Measurements from ENCODE around the gene SYNRG.
"Not testable (repeated sequence)": the region's sequence is repeated elsewhere in the genome, so short reads cannot be mapped to it uniquely, and the experiment has no call there.

The SYNRG gene

GRCh38 chr17:37614823-37615222 is 5.6 kb upstream of the SYNRG start:
- Histone ChIP-seq H3K23ac (ENCODE audit: low read depth, low read length, poor library complexity) (no peak overlapping the region), H2AK5ac (ENCODE audit: low read depth, low read length) (no peak overlapping the region), H2BK120ac (ENCODE audit: low read depth, low read length) (no peak overlapping the region), H4K91ac (ENCODE audit: low read depth, low read length, poor library complexity) (no peak overlapping the region), H3K9ac (ENCODE audit: low read depth, low read length, poor library complexity) (no peak overlapping the region), H3K14ac (ENCODE audit: low read length) (no peak overlapping the region), H3K27ac (replicated peaks; ENCODE audit: low read length) (no peak overlapping the region), H2BK12ac (ENCODE audit: low read length) (no peak overlapping the region), H4K8ac (ENCODE audit: low read depth, low read length) (no peak overlapping the region), H3K36me3 (replicated peaks in 1 of 2; ENCODE audit: control insufficient read depth in 2 of 2, insufficient read depth in 2 of 2, low read length in 2 of 2) (peaks cover 15 to 74% of the 10 kb centered on the region in 2 donors), H3K79me1 (ENCODE audit: low read depth, low read length) (no peaks in the 10 kb centered on the region), H3K4me1 (ENCODE audit: control insufficient read depth in 2 of 2, insufficient read depth in 1 of 2, low read depth in 1 of 2, low read length in 2 of 2) (no peaks in the 10 kb centered on the region), H3K9me3 (replicated peaks in 1 of 2; ENCODE audit: control insufficient read depth in 2 of 2, insufficient read depth in 1 of 2, low read depth in 1 of 2, low read length in 2 of 2) (no peaks in the 10 kb centered on the region), H2BK15ac (ENCODE audit: low read length) (no peak overlapping the region), H3K4me3 (ENCODE audit: low read length in 2 of 2) (no peak overlapping the region), H3K27me3 (ENCODE audit: control insufficient read depth in 3 of 3, insufficient read depth in 3 of 3, low read depth in 1 of 3, low read length in 3 of 3) (no peaks in the 10 kb centered on the region), H3K4me2 (ENCODE audit: insufficient read depth, low read length, poor library complexity, severe bottlenecking) (no peak overlapping the region), H2AFZ (ENCODE audit: low read length) (no peak overlapping the region), H3K18ac (ENCODE audit: low read length) (no peak overlapping the region), H3K4ac (ENCODE audit: low read length) (no peak overlapping the region), H2BK5ac (ENCODE audit: low read length) (no peak overlapping the region)
- WGBS, 2 donors (ENCODE audit: extremely low coverage in 2 of 2, insufficient read length in 2 of 2, insufficient replicate concordance in 1 of 2): no CpG with 5 or more reads among the region's 2 CpGs
- no peak for DNase-seq (ENCODE audit: low spot score)

DNA sequence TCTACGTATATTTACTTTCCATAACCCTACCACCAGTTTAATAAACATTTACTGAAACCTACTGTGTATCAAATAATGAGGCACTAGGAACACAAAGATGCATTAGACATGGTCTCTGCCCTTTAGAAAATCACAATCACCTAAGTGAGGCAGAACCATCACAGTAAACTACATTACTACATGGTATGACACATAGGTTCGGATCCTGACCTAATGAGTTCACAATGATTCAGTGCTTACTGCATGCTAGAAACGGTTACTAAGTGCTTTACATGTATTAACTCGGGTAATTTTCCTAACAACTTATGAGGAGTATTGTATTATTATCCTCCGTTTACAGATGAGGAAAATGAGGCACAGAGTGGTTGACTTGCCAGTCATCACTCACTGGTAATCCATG is 5.2 kb upstream of the SYNRG start:
- no peak overlapping the region for H2BK12ac ChIP-seq (ENCODE audit: low read length)
- no peak overlapping the region for H3K9ac ChIP-seq (ENCODE audit: low read depth, low read length, poor library complexity)
- H3K4ac ChIP-seq (ENCODE audit: low read length): no peak overlapping the region
- H3K18ac ChIP-seq (ENCODE audit: low read length): no peak overlapping the region
- H3K9me3 ChIP-seq (replicated peaks in 1 of 2; ENCODE audit: control insufficient read depth in 2 of 2, insufficient read depth in 1 of 2, low read depth in 1 of 2, low read length in 2 of 2): no peaks in the 10 kb centered on the region
- no peak overlapping the region for H2BK5ac ChIP-seq (ENCODE audit: low read length)
- no peak overlapping the region for H4K8ac ChIP-seq (ENCODE audit: low read depth, low read length)
- H3K4me1 ChIP-seq (ENCODE audit: control insufficient read depth in 2 of 2, insufficient read depth in 1 of 2, low read depth in 1 of 2, low read length in 2 of 2): no peaks in the 10 kb centered on the region
- H2AK5ac ChIP-seq (ENCODE audit: low read depth, low read length): no peak overlapping the region
- H3K23ac ChIP-seq (ENCODE audit: low read depth, low read length, poor library complexity): no peak overlapping the region
- H3K79me1 ChIP-seq (ENCODE audit: low read depth, low read length): no peaks in the 10 kb centered on the region
- no peak overlapping the region for H2BK120ac ChIP-seq (ENCODE audit: low read depth, low read length)
- peaks cover 14 to 69% of the 10 kb centered on the region in 2 donors for H3K36me3 ChIP-seq (replicated peaks in 1 of 2; ENCODE audit: control insufficient read depth in 2 of 2, insufficient read depth in 2 of 2, low read length in 2 of 2)
- no peak overlapping the region for H3K14ac ChIP-seq (ENCODE audit: low read length)
- H3K27ac ChIP-seq (replicated peaks; ENCODE audit: low read length): no peak overlapping the region
- no peak overlapping the region for H2BK15ac ChIP-seq (ENCODE audit: low read length)
- no peak for DNase-seq (ENCODE audit: low spot score)
- H4K91ac ChIP-seq (ENCODE audit: low read depth, low read length, poor library complexity): no peak overlapping the region
- no peaks in the 10 kb centered on the region for H3K27me3 ChIP-seq (ENCODE audit: control insufficient read depth in 3 of 3, insufficient read depth in 3 of 3, low read depth in 1 of 3, low read length in 3 of 3)
- H2AFZ ChIP-seq (ENCODE audit: low read length): no peak overlapping the region
- 80% methylated on average over 1 of the region's 5 CpGs; no CpG with 5 or more reads in 1 of the 2 donors for WGBS, 2 donors (ENCODE audit: extremely low coverage in 2 of 2, insufficient read length in 2 of 2, insufficient replicate concordance in 1 of 2)
- H3K4me2 ChIP-seq (ENCODE audit: insufficient read depth, low read length, poor library complexity, severe bottlenecking): no peak overlapping the region
- H3K4me3 ChIP-seq (ENCODE audit: low read length in 2 of 2): no peak overlapping the region

DNA sequence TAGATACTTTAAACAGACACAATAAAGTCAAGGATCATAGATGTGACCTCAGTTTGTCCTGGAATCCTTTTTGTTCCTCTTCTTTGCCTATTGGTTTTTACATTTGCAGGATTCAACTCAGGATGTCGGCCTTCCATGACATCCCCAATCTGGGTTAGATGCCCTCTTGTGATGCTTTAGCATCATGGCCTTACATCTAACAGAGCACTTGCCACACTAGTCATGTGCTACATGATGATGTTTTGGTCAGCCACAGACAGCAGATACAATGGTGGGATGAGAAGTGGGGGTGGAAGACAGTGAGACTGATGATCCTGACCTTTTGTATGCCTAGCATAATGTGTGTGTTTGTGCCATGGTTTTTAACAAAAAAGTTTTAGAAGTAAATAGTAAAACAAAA is 1.8 kb upstream of the SYNRG start:
- Histone ChIP-seq H3K27me3 (ENCODE audit: control insufficient read depth in 3 of 3, insufficient read depth in 3 of 3, low read depth in 1 of 3, low read length in 3 of 3) (no peaks in the 10 kb centered on the region), H2AK5ac (ENCODE audit: low read depth, low read length) (no peak overlapping the region), H3K4me3 (ENCODE audit: low read length in 2 of 2) (no peak overlapping the region), H2AFZ (ENCODE audit: low read length) (no peak overlapping the region), H2BK5ac (ENCODE audit: low read length) (no peak overlapping the region), H3K23ac (ENCODE audit: low read depth, low read length, poor library complexity) (no peak overlapping the region), H3K4ac (ENCODE audit: low read length) (no peak overlapping the region), H3K18ac (ENCODE audit: low read length) (no peak overlapping the region), H3K79me1 (ENCODE audit: low read depth, low read length) (no peaks in the 10 kb centered on the region), H2BK12ac (ENCODE audit: low read length) (no peak overlapping the region), H3K4me1 (ENCODE audit: control insufficient read depth in 2 of 2, insufficient read depth in 1 of 2, low read depth in 1 of 2, low read length in 2 of 2) (no peaks in the 10 kb centered on the region), H2BK15ac (ENCODE audit: low read length) (no peak overlapping the region), H3K36me3 (replicated peaks in 1 of 2; ENCODE audit: control insufficient read depth in 2 of 2, insufficient read depth in 2 of 2, low read length in 2 of 2) (peaks cover 11 to 48% of the 10 kb centered on the region in 2 donors), H2BK120ac (ENCODE audit: low read depth, low read length) (no peak overlapping the region), H3K9ac (ENCODE audit: low read depth, low read length, poor library complexity) (no peak overlapping the region), H4K8ac (ENCODE audit: low read depth, low read length) (no peak overlapping the region), H3K4me2 (ENCODE audit: insufficient read depth, low read length, poor library complexity, severe bottlenecking) (no peak overlapping the region), H3K14ac (ENCODE audit: low read length) (no peak overlapping the region), H4K91ac (ENCODE audit: low read depth, low read length, poor library complexity) (no peak overlapping the region), H3K27ac (replicated peaks; ENCODE audit: low read length) (no peak overlapping the region), H3K9me3 (replicated peaks in 1 of 2; ENCODE audit: control insufficient read depth in 2 of 2, insufficient read depth in 1 of 2, low read depth in 1 of 2, low read length in 2 of 2) (no peaks in the 10 kb centered on the region)
- DNase-seq (ENCODE audit: low spot score): no peak
- no CpG with 5 or more reads among the region's 1 CpG for WGBS, 2 donors (ENCODE audit: extremely low coverage in 2 of 2, insufficient read length in 2 of 2, insufficient replicate concordance in 1 of 2)

- H3K27me3 ChIP-seq (ENCODE audit: control insufficient read depth in 3 of 3, insufficient read depth in 3 of 3, low read depth in 1 of 3, low read length in 3 of 3); H2BK12ac ChIP-seq (ENCODE audit: low read length); H3K9me3 ChIP-seq (replicated peaks in 1 of 2; ENCODE audit: control insufficient read depth in 2 of 2, insufficient read depth in 1 of 2, low read depth in 1 of 2, low read length in 2 of 2); H3K4me1 ChIP-seq (ENCODE audit: control insufficient read depth in 2 of 2, insufficient read depth in 1 of 2, low read depth in 1 of 2, low read length in 2 of 2); H3K18ac ChIP-seq (ENCODE audit: low read length); H2BK5ac ChIP-seq (ENCODE audit: low read length); H3K9ac ChIP-seq (ENCODE audit: low read depth, low read length, poor library complexity); H2BK120ac ChIP-seq (ENCODE audit: low read depth, low read length); H4K91ac ChIP-seq (ENCODE audit: low read depth, low read length, poor library complexity); H3K4ac ChIP-seq (ENCODE audit: low read length); H2BK15ac ChIP-seq (ENCODE audit: low read length); H3K14ac ChIP-seq (ENCODE audit: low read length); H4K8ac ChIP-seq (ENCODE audit: low read depth, low read length); H2AK5ac ChIP-seq (ENCODE audit: low read depth, low read length); DNase-seq (ENCODE audit: low spot score); H3K79me1 ChIP-seq (ENCODE audit: low read depth, low read length); H3K23ac ChIP-seq (ENCODE audit: low read depth, low read length, poor library complexity): not testable (repeated sequence)
- H3K36me3 ChIP-seq (replicated peaks in 1 of 2; ENCODE audit: control insufficient read depth in 2 of 2, insufficient read depth in 2 of 2, low read length in 2 of 2): peaks cover 10 to 48% of the 10 kb centered on the region in 2 donors
- peak overlapping the region; percentile 38 for H3K4me2 ChIP-seq (ENCODE audit: insufficient read depth, low read length, poor library complexity, severe bottlenecking)
- peak overlapping the region; percentile 87 for H2AFZ ChIP-seq (ENCODE audit: low read length)
- WGBS, 2 donors (ENCODE audit: extremely low coverage in 2 of 2, insufficient read length in 2 of 2, insufficient replicate concordance in 1 of 2): no CpG with 5 or more reads among the region's 5 CpGs
- H3K27ac ChIP-seq (replicated peaks; ENCODE audit: low read length): peak overlapping the region; percentile 70
- peak overlapping the region in 1 of 2 donors; percentile 46 for H3K4me3 ChIP-seq (ENCODE audit: low read length in 2 of 2)
These were observed 813 bp upstream of the SYNRG start for GRCh38 chr17:37610041-37610420.
